Measurements from ENCODE around the gene FLAD1.

DNA sequence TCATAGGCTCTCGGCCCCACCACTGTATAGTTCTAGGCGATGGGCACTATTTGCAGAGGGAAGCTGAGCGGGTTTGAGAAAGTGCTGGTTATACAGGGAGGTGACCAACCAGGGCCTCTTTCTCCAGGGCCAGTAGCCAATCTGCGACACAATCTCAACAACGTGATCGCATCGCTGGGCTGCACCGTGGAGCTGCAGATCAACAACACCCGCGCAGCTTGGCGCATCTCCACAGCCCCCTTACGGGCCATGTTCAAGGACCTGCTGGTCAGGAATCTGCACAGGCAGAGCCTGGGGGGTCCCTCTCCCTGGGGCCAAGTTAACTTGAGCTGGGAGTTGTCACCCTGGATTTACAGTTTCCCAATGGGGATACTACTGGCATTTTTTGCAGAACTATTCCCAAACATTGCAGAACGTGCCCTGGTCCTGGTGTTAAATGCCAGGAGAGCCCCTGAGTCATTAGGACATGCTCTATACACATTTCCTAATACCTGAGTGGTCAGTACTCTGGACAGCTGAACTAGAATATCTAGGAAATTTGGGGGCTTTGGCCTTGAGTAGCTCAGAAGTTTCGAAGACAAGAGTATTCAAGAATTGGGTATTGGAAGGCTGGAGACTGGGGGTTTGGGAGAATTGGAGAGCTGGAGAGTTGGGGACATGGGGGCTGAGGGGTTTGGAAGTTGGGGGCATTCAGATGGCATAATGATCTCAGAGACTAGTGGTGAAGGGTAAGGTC lies 57.4 kb downstream of the FLAD1 start:
- TF ChIP-seq, protein P1, sequence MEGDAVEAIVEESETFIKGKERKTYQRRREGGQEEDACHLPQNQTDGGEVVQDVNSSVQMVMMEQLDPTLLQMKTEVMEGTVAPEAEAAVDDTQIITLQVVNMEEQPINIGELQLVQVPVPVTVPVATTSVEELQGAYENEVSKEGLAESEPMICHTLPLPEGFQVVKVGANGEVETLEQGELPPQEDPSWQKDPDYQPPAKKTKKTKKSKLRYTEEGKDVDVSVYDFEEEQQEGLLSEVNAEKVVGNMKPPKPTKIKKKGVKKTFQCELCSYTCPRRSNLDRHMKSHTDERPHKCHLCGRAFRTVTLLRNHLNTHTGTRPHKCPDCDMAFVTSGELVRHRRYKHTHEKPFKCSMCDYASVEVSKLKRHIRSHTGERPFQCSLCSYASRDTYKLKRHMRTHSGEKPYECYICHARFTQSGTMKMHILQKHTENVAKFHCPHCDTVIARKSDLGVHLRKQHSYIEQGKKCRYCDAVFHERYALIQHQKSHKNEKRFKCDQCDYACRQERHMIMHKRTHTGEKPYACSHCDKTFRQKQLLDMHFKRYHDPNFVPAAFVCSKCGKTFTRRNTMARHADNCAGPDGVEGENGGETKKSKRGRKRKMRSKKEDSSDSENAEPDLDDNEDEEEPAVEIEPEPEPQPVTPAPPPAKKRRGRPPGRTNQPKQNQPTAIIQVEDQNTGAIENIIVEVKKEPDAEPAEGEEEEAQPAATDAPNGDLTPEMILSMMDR (IDR thresholded peaks at IDR 0.05): no peak
- TF ChIP-seq POLR2A (IDR thresholded peaks at IDR 0.05): no peak
